Astrocyte of the cerebellum (primary cell): Measurements from ENCODE around the gene ABHD12B.
"Not testable (repeated sequence)": the region's sequence is repeated elsewhere in the genome, so short reads cannot be mapped to it uniquely, and the experiment has no call there.

Experiments used
- DNase-seq: peaks from one replicate; pipeline ENCODE4 v3.0.0-alpha.2; 2011; ENCODE audit warnings: low read depth
- H3K4me3 ChIP-seq: 2 replicates; pipeline ENCODE4 v1.5.1; 2011; ENCODE audit warnings: mild to moderate bottlenecking, low read depth, low read length, moderate library complexity
- in situ Hi-C: cut with HindIII; loops from 2 replicates; pipeline ENCODE4 v1.10.0; 2017; ENCODE audit warnings: low sequenced_read_pairs
- TF ChIP-seq, protein P1 (sequence below): IDR thresholded peaks from 2 replicates; pipeline ENCODE4 v1.5.1; 2012; ENCODE audit warnings: low read length, low read depth, moderate library complexity, mild to moderate bottlenecking; ENCODE audit errors: missing control alignments

The ABHD12B gene

GRCh38 chr14:50904719-50905118 is 32.9 kb downstream of the ABHD12B start:
- TF ChIP-seq, protein P1, sequence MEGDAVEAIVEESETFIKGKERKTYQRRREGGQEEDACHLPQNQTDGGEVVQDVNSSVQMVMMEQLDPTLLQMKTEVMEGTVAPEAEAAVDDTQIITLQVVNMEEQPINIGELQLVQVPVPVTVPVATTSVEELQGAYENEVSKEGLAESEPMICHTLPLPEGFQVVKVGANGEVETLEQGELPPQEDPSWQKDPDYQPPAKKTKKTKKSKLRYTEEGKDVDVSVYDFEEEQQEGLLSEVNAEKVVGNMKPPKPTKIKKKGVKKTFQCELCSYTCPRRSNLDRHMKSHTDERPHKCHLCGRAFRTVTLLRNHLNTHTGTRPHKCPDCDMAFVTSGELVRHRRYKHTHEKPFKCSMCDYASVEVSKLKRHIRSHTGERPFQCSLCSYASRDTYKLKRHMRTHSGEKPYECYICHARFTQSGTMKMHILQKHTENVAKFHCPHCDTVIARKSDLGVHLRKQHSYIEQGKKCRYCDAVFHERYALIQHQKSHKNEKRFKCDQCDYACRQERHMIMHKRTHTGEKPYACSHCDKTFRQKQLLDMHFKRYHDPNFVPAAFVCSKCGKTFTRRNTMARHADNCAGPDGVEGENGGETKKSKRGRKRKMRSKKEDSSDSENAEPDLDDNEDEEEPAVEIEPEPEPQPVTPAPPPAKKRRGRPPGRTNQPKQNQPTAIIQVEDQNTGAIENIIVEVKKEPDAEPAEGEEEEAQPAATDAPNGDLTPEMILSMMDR, result no peak
- no peak overlapping the region for H3K4me3 ChIP-seq
- in situ Hi-C loops, result no loop called here
- no peak for DNase-seq

DNA sequence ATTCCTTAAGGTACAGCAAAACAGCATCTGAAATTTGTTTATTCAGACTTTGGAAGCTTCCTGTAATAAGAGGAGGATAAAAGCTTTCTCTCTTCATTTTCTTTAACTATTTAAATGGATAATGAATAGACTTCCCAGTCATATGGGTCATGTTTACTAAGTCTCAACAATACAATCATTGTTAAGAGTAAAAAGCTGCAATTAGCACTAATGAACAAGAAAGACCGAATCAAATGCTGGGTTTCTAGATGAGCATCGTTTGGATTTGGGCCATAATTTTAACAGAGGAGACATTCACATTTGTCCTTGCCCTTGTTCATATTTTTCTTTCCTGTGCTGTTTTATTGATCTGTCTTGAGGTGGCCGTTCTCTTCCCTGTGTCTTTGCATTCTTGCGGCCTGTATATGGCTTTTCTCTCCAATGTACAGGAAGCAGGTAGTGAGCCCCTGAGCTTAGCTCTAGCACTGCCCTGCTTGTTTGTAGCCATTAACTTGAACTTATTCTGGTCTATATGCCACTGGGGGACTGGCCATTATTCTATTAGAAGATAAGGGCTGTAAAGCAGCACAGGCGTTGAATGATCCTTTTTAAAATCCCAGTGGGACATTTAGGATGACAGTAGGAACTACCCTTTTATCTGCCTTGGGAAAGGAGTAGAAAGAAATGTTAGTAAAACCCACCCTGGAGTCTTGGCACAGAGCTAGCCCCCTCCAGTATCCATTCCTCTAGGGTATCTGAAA is 34.6 kb downstream of the ABHD12B start:
- no peak for DNase-seq
- in situ Hi-C loops, result no loop called here
- H3K4me3 ChIP-seq, result no peak overlapping the region
- TF ChIP-seq, protein P1, result no peak

DNA sequence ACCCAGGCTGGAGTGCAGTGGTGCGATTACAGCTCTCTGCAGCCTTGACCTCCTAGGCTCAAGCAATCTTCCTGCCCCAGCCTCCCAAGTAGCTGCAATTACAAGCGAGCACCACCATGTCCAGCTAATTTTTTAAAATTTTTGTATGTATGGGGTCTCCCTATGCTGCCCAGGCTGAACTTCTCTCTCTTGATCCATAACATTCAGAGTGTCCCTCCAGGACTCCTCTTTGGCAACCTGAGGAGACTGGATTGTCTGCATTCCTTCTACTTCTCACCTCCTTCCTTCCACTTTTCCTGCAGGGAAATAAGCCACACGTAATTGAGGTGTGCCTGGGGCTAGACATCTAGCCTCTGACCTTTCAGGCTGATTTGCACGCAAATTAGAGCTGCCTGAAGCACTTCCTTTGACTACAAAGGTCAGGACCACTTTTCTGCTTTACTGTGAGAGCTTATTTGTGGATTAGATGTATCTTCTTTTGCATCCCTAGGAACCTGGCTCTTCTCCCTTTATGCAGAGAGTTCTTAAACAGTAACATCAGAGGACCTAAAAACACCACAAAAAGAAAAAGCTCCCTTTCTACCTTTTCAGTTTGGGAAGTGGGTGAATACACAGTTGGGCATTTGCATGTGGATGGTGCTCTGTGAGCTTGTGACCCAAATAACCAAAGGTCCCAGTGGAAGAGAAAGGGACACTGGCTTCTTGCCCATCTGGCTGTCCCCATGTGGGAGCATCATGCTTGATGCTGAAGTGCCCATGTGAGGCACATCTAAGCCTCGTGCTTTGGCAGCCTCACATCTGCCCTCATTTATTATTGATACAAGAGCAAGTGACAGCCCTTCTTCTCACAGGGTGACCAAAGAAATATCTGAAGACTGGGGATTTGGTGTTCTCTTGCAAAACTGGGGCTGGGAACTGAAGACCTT is 38.9 kb downstream of the ABHD12B start:
- DNase-seq, result no peak
- TF ChIP-seq, protein P1, result no peak
- in situ Hi-C loops, result no loop called here
- no peak overlapping the region for H3K4me3 ChIP-seq

DNA sequence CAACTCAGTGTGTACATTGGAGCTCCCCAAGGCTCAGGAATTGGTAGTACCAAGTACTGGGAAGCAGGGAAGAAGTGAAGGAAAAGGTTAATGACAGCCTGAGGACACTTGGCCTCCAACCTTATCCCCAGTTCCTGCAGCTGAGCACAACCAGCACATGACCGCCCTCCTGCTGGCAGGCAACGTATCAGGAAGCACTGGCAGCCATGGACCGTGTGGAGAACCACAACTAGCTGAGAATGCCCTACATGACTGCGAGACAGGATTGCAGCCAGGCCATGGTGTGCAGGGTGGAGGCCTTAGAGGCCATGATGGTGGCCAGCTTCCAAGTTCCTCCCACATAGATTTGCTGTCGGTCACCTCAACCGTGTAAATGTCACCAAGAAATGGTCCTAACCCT is 45.6 kb downstream of the ABHD12B start:
- no peak for DNase-seq
- TF ChIP-seq, protein P1, result no peak
- H3K4me3 ChIP-seq, result no peak overlapping the region
- in situ Hi-C loops, result no loop called here

DNA sequence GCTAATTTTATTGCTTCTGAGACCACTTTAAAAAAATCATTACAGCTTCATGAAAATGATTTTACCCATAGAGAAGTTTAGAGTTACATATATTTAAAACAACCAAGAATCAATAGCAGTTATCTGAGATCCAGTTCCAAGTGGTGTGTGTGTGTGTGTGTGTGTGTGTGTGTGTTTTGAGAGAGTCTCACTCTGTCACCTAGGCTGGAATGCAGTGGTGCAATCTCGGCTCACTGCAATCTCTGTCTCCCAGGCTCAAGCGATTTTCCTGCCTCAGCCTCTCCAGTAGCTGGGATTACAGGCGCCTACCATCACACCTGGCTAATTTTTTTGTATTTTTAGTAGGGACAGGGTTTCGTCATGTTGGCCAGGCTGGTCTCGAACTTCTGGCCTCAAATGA is 47.7 kb downstream of the ABHD12B start:
- in situ Hi-C loops, H3K4me3 ChIP-seq, DNase-seq: not testable (repeated sequence)

DNA sequence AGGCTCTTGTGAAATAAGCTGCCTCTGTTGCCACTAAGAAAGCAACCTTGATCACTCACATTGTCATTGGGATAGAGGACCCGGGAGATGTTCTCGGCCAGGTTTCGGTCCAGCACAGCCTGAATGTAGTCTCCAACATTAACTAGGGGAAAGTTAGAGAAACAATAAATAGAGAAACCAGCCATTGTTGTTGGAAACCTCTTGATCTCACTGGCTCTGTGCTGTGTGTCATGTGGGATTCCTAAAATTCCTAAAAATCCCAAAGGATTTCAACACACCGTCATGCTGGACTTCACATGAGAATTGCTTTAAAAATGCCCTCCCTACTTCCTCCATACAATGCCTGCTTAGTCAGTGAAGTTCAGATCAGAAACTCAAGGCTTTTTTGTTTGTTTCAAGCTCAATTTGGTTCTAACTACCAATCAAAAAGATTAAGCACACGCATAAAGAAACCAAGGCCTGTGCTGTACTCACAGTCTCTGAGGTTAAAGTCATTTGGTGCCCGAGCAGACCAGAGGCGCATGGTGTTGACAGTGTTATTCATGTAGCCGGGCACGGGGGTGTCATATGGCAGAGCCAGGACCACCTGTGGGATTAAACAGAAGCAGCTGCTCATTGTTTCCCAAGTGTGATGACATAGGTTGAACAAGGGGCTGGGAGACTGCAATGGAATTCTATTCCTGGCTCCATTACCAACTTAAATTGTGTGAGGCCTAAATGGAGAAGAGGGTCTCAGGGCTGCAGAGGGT is 48.8 kb downstream of the ABHD12B start:
- TF ChIP-seq, protein P1, result no peak
- DNase-seq, result peak; percentile 82
- in situ Hi-C loops, result no loop called here
- no peak overlapping the region for H3K4me3 ChIP-seq
